NCI-H146 treated with DMSO at 0.1 percent for 48 hours (cell line): ENCODE results near the gene TAF1B.

ENCODE experiments used
- DNase-seq: peaks from one replicate; lab custom pipeline; 2025; ENCODE audit not compliant: unreplicated experiment; lab: John Stamatoyannopoulos, UW

Gene TAF1B

DNA sequence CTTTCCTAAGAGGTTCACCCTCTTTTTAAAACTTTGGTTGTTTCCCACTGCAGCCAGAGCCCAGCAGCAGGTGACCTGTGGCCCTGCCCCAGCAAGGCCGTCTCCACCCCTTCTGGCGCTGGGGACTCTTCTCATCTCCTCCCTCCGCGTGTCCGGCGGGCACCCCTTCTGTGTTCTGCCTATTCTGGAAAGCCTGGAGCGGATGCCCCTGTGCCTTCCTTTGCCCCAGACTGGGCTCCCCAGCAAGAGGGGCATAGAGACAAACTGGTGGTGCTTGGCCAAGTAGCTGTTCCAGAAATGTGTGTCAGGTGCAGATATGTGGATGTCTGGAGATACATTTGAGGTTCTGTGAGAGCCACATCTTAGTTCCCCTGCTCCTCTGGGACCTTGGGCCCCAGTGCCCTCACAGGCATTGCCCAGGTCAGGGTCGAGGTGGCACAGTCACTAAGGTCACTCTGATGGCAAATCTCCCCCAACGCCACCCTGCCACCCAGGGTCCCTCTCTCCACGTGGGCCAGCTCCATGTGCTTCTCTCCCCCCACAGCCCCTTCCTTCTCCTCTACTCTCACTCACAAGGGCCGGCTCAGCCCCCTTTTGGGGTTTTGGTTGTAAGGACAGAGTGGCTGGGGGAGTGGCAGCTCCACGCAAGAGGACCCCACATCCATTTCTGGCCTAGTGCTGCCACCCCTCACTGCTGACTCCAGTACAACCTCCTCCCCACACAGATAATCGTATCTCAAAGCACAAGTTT lies 35.5 kb upstream of the TAF1B start:
- DNase-seq = no peak

DNA sequence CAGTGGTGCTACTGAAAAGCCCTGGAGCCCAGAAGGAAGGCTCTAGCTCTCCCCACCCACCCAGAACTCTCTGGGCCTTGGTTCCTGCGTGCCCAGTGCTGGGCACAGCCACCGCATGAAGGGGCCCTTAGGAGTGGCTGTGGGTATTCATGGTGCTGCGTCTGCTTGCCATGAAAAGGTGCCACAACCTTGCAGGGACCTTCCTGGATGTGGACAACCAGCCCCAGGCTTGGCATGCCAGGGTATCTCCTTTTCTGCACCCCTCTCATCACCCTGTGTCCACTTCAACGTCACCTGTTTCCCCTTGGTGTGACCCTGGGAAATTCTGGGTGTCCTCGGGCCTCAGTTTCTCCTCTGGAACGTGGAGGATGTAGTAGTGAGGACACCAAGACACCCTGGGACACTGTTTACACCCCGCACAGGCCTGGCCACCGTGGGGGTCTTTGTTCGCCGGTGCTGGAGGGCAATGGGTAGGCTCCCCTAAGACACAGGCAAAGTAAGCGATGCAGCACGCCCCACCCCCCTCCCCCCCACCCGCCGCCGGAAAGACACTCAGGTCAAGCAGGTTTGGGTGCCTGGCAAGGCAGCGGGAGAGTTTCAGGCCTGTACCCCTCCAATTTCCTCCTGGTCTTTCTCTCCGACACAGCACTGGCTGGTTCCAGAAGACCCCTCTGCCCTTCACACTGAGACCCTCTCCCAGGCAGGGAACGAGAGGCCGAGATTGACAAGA lies 34.8 kb upstream of the TAF1B start:
- DNase-seq = no peak

DNA sequence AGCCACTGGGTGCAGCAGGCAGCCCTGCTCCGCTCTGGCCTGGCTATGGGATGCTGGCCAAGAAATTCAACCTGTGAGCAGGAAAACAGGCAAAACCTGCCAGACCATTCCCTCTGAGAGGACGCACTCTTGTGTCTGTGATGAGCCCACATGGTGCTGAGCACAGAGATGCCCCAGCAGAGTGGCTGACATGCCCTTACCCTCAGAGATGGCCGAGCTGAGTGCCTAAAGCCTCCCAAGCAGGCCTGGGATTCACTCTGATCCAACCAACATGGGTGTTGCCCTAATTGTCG lies 34.3 kb upstream of the TAF1B start:
- DNase-seq = no peak

DNA sequence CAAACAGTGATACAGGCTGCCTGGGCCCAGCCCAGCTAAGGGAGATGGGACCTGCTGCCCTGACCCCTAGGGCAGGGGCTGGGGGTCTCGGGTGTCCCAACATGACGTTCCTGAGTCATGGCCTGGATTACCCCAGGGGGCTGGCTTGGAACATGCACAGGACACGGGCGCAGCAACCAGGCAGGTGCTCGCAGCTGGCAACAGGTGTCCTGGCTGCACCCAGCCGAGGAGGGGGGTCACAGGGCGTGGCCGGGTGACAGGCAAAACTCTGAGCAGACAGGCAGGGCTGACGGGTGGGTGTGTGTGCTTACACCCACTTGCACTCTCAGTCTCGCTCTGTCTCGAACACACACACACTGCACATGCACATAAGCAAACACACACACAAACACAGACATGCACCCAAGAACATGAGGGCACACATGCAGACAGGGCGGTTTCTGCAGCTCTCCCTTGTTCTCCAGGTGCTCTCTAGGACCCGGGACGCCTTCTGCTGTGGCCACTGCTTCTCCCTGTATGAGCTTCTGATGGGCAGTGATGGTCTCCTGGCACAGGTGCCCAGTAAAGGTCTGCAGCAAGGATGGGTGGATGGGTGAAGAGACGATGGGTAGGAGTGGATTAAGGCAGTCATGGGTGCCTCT lies 33.7 kb upstream of the TAF1B start:
- no peak for DNase-seq

DNA sequence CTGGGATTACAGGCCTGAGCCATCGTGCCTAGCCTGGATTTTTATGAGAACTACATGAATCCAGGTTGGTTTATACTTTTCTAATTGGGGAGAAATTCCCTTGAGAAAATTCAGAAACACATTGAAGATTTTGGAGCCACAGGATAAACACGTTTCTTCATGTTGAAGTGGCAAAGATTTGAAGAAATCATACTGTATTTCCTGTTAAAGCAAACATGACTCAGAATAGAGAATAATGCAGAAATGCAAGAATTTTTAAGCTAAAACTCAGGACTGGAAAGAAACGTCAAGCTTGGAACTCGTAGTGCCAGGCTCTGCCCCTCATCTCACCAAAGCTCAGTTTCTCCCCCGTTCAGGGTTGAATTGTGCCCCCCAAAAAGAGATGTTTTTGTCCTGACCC lies 32.1 kb upstream of the TAF1B start:
- no peak for DNase-seq

DNA sequence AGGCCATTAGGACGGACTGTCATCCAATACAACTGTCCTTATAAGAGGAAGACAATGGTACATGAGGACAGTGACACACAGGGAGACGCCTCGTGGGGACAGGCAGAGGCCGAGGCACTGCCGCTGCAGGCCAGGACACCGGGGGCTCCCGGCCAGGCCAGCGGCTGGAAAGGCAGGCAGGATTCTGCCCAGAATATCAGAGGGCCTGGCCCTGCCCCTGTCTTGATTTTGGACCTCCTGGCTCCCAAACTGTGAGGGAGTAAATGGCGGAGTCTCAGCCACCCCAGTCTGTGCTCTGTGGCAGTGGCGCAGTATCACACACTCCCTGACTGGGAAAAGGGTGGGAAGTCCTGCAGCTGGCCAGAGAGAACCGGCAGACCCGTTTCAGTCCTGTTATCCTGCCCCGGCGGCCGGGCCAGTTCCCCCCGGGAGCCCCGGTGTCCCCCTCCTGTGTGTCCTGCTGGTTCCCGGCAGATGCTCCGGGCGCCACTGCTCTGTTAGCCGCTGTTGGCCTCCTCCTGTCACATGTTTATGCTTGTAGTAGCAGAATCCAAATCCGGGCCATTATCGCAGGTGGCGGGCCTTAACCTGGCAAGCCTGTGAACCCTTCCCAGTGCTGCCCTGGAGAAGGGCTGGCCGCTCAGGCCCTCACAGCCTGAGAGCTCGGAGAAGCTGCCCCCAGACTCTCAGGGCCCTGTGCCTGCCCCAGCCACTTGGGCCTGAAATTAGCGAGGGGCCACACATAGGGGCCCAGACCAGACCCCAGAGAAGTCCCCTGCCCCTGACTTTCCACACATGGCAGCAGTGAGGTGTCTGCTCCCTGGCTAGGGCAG lies 31.4 kb upstream of the TAF1B start:
- DNase-seq = no peak

DNA sequence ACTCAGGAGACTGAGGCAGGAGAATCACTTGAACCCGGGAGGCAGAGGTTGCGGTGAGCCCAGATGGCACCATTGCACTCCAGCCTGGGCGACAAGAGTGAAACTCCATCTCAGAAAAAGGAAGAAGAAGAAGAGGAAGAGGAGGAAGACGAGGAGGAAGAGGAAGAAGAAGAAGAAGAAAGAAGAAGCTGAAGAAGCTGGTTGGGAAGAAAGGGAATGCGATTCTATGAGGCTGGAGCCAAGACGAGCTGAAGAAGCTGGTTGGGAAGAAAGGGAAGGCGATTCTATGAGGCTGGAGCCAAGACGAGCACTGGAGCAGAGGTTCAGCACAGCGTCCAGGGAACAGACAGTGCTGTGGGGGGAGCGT lies 30.3 kb upstream of the TAF1B start:
- DNase-seq = no peak

DNA sequence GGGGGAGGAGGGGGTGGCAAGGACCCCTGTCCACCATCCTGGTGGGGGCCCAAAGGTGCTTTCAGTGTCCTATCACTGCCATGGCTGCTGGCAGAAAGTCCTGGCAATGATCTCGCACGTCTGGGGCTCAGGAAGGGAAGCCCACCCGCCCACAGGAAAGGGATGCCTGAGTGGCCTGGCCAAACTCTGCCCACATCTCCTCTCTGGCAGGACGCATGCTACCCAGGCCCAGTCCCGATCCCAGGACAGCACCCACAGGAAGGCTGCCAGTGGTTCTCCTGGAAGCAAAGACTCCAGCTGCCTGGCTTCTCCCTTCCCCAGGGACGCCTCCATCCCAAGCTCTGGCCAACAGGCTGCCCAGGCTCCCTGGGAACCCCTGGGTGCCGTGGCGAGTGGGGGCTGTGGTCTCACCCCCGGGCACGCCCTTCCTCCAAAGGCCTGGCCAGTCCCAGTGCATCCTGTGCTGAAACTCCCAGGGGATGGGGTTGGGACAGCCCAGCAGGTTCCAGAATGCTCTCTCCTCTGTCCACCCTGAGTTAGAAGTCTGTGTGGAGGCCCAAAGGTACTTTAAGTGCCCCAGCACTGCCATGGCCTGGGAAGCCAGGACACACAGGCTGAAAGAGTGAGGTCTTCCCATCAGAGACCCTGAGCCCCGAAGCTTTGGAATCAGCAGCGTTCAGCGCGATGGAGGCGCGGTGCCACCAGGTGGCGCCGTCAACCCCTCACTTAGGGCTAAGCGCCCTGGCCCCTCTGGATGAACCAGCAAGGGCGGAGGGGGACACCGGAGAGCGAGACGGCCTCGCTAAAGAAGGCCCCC lies 29.8 kb upstream of the TAF1B start:
- peak; percentile 13 for DNase-seq

DNA sequence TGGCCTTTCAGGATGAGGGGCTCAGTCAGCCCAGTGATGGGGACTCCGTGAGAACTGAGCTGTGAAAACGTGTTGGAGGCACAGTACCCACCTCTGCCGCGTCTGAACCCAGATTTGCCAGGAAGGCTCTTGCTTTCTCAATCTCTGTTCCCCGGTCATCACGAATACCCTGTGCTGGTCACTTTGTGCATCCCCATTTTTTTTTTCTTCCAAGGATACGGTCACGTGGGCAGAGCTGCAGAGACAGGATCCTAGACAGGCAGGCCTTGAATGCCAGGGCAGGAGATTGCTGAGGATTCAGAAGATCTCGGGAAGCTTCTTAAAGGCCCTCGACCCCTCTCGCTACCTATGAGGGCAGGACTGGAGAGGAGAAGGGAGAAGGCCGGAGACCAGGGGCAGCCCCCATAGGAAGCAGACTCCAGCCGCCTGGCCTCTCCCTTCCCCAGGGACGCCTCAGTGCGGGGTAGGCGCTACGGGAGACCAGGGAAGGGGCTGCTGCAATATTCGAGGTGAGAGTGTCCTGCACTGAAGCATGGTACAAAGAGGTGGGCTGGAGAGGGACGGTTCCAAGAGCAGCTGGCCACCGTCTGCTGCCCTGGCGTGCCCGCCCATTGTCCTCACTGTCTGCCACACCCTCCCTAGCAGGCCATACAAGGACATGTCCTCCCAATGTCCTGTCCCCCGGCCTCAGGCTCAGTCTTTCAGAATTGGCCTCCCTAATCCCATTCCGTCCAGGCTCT lies 29.0 kb upstream of the TAF1B start:
- no peak for DNase-seq

DNA sequence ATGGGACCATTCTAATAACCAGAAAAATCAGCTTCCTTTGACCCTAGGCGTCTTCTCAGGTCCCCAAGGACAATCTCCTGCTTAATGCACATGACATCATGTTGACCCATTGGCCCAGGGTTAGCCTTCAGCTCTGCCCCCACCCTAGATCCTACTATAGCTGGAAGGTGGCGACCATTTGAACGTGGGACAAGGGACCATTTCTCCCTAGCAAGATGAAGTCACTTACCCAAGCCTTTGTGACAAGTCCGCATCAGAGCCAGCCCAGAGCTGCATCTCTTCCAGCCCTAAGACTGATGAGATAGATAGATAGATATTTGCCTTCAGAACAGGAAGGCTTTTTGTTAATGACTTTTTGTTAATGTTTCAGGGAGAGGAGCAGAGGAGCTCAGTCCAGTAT lies 28.2 kb upstream of the TAF1B start:
- no peak for DNase-seq

DNA sequence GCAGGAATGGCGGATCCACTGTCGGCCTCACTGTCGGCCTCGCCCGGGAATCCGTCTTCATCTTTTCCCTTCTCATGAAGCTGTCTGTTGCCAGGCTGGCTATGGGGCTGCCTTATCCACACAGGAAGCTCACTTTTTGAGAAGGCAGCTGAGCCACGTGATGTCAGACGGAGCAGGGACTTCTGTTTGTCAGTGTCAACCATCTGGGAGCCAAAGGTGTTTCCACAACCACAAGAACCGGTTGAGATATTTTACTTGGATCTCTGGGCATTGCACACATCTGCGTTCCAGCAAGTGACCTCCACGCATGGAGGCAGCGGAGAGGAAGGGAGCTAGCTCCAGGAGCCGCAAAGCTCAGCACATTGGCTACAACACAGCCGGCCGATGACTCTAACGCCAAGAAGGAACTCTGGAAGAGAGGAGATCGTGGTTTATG lies 27.4 kb upstream of the TAF1B start:
- DNase-seq = no peak

DNA sequence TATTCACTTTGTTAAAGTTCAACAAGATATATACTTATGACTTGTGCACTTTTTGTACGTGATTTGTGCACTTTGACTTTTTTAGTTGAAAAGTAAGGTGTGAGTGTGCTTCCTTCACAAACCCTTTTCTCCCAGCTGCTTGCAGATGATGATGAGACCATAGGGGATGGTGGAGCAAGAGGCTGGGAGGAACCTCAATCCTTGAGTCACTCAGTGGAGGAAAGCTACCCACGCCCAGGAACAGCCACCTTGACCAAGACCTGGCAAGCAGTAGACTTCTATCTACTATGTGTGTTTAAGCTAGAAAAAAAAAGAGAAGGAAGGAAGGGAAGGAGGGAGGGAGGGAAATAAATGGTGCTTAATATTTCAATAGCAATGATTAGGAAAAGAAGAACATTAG lies 25.2 kb upstream of the TAF1B start:
- DNase-seq = no peak

DNA sequence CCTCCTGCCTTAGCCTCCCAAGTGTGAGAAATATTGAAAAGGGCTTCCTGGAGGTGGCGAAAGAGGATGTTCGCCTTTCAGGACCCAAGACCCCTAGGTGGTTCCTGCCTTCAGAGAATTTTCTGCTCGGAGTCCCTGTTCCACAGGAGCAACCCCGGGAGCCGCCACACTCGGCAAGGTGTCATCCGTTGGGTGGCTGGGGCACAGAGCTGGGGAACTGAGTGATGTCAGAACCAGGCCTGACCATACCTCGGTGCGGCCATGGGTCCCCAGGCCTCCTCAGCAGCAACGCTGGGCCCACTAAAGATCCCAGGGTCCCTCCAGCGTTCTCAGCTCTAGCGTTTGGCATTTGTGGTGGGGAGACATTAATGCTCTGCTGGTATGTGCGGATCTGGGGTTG lies 23.7 kb upstream of the TAF1B start:
- DNase-seq = no peak

DNA sequence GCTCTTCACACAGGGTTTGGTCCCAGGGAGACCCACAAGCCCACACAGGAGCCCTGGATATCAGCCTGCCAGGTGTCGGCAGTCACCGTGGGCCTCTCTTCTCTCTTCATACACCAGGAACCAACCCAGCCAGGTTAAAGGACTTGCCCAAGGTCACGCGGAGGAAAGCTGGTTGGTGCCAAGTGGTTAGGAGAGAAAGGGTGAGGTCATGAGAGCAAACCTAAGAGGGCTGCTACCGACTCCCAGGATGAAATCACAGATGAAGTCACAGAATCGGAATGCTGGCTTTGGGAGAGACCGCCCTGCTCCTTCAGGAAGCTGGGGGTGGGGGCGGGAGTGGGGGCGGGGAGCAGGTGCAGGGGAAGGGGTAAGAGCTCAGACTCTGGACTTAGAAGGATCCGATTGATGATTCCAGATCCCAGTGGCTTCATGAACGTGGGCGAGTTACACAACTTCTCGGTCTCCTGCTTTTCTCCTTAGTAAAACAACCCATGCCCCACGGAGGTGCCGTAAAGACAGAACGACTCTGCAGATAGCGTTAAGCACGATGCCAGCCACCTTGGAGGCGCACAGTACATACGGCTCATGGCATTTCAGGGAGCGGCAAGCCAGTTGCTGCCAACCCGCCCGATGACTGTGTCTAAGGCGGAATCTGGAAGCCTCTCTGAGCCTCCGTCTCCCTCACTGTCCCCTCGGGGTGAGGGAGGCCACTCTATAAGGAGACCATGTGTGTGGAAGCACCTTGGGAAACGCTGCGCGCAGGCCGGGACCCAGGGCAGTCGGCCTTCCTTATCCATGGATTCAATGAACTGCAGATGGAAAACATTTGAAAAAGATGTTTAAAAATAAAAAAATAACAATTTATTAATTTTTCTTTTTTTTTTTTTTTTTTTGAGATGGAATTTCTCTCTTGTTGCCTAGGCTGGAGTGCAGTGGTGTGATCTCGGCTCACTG lies 23.0 kb upstream of the TAF1B start:
- DNase-seq = no peak

DNA sequence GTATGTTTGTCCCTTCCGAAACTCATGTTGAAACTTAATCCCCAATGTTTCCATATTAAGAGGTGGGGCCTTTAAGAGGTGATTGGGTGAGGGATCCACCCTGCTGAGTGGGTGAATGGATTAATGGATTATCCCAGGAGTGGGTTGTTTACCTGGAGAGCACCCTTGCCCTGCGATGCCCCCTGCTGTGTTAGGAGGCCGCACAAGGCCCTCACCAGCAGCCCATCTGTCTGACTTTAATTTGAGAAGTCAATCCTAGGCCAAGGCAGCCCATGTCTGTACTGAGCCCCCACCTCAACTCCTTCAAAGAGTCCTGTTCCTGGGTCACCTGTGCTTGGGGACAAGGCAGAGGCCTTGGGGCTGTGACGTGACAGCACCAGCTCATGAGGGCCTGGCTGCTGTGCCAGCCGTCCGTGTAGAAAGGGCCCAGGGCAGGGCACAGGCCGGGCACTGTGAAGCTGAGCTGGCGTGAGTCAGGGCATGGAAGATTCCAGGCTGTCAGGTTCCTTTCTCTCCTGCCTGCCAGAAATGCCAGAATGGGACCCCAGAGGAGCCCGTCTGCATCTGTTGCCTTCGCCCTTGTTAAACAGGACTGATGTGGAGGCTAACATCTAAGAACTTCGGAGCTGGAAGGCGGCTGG lies 21.3 kb upstream of the TAF1B start:
- DNase-seq = peak; percentile 64

DNA sequence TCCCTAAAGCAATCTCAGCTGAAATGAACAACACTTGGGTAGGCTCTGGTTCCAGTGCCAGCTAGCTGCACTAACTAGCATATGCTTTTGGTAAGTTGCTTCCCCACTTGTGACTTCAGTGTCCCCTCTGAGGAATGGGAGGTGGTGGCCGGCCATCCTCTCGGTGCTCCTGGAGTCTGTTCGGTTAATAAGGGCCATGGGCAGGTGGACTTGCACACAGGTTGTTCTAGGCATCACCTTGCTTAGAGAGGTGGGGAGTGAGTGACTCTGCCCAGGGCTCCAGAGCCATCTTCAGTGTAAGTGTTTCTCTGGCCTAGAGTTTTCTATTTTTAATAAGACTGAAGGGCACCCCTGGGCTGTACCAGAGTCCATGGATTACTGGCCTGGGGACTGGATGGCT lies 18.8 kb upstream of the TAF1B start:
- DNase-seq = no peak

DNA sequence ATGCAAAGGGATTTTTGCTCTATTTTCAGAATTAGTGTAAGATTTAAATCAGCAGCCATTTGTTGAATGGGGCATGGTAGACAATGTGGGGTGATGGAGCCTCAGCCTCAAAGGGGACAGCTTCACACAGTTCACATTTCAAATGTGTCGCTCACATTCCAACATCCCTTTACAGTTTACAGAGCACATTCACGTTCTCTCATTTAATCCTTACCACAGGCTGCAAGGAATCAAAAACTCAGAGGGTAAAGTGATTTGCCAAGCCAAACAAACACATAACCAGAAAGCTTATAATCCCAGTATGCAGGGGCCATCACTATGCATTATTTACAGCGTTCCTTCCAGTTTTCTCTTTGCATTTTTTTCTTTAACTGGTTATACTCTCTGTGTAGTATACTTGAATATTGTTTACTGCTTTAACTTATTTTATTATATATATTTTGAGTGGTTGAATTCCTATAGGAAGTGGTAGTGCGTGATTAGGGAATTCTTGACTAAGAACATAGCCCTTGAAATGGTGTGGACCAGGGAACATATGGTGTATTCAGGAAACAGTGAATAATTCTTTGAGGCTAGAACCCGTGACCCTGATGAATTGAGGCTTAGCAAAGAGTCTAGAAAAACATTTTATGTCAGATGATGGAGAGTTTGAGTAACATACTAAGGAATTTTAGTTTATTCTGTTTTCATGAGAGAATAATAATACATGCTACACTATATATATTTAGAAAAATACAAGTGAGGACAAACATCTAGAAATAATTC lies 18.1 kb upstream of the TAF1B start:
- DNase-seq = no peak

DNA sequence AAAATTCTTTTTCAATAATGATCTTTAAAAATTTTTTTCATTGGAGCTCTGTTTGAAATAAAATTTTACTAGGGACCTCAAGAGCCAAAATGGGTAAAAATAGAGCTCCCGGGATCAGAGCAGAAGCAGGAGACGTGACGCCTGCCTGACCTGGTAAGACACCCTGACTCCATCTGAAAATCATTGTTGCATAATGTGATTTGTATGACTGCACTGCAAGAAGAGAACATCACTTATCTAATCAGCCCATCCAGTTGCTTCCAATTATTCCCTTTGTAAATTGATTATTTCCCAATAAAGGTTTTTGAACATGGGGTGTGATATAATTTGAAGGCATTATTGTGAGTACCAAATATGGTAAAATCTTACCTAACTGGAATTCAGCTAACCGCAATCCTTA lies 17.1 kb upstream of the TAF1B start:
- no peak for DNase-seq
